Mesodermal cell (in vitro differentiated cells): ENCODE measurements around the gene DNAJB6.

Experiments used
- H3K27ac ChIP-seq: 2 replicates; pipeline ENCODE4 v1.7.0; 2013; ENCODE audit warnings: mild to moderate bottlenecking, low read depth, low read length, moderate library complexity; ENCODE audit not compliant: severe bottlenecking
- H3K36me3 ChIP-seq: 2 replicates; pipeline ENCODE4 v1.7.1; 2013; ENCODE audit warnings: mild to moderate bottlenecking, low read length, moderate library complexity; ENCODE audit not compliant: control insufficient read depth, insufficient read depth
- H3K4me1 ChIP-seq: one replicate; pipeline ENCODE4 v1.7.1; 2013; ENCODE audit warnings: mild to moderate bottlenecking, low read length; ENCODE audit not compliant: insufficient read depth, control insufficient read depth, poor library complexity, severe bottlenecking
- H3K4me3 ChIP-seq: 2 replicates; pipeline ENCODE4 v1.7.0; 2013; ENCODE audit warnings: low read length, control low read depth, mild to moderate bottlenecking; ENCODE audit not compliant: insufficient read depth, poor library complexity, severe bottlenecking; ENCODE audit errors: extremely low read depth
- H3K9me3 ChIP-seq: 2 replicates; pipeline ENCODE4 v1.7.1; 2013; ENCODE audit warnings: mild to moderate bottlenecking, low read length, moderate library complexity; ENCODE audit not compliant: control insufficient read depth
- WGBS, 2 experiments: methylation state at CpG; one replicate each; pipeline ENCODE4 v1.1.5; 2013; ENCODE audit warnings: missing lambda C conversion rate in 2 of 2; ENCODE audit not compliant: insufficient coverage in 2 of 2; 5-methylcytosine and 5-hydroxymethylcytosine counted together

Gene DNAJB6

GRCh38 chr7:157355784-157356511 is 19.1 kb downstream of the DNAJB6 start:
- H3K27ac ChIP-seq, result no peak overlapping the region
- peaks cover 19% of the 10 kb centered on the region for H3K4me1 ChIP-seq
- no peak overlapping the region for H3K4me3 ChIP-seq
- WGBS, 2 experiments, result 90 to 93% methylated on average over 6 to 10 of the region's 15 CpGs
- H3K9me3 ChIP-seq, result no peaks in the 10 kb centered on the region
- H3K36me3 ChIP-seq, result peaks cover 60% of the 10 kb centered on the region

- H3K36me3 ChIP-seq, result peaks cover 69% of the 10 kb centered on the region
- no peak overlapping the region for H3K27ac ChIP-seq
- H3K4me1 ChIP-seq, result peaks cover 19% of the 10 kb centered on the region
- 87 to 91% methylated on average over 19 to 20 of the region's 24 CpGs for WGBS, 2 experiments
- H3K4me3 ChIP-seq, result no peak overlapping the region
- H3K9me3 ChIP-seq, result no peaks in the 10 kb centered on the region
Observed at GRCh38 chr7:157357129-157358040, 20.6 kb downstream of the DNAJB6 start.

- Histone ChIP-seq H3K36me3 (peaks cover 71% of the 10 kb centered on the region), H3K9me3 (no peaks in the 10 kb centered on the region), H3K27ac (no peak overlapping the region), H3K4me1 (peaks cover 19% of the 10 kb centered on the region), H3K4me3 (no peak overlapping the region)
- 96 to 99% methylated on average over 10 to 12 of the region's 13 CpGs for WGBS, 2 experiments
Observed at GRCh38 chr7:157358041-157358752, 21.4 kb downstream of the DNAJB6 start.

- H3K4me1 ChIP-seq, result peaks cover 14% of the 10 kb centered on the region
- peaks cover 75% of the 10 kb centered on the region for H3K36me3 ChIP-seq
- H3K27ac ChIP-seq, result no peak overlapping the region
- H3K9me3 ChIP-seq, result no peaks in the 10 kb centered on the region
- no peak overlapping the region for H3K4me3 ChIP-seq
- 84 to 92% methylated on average over 4 of the region's 4 CpGs for WGBS, 2 experiments
Observed at GRCh38 chr7:157358753-157359096, 21.9 kb downstream of the DNAJB6 start.

GRCh38 chr7:157359581-157359980 is 22.8 kb downstream of the DNAJB6 start:
- 94 to 96% methylated on average over 5 of the region's 5 CpGs for WGBS, 2 experiments
- Histone ChIP-seq H3K36me3 (peaks cover 78% of the 10 kb centered on the region), H3K27ac (no peak overlapping the region), H3K4me1 (peaks cover 10% of the 10 kb centered on the region), H3K4me3 (no peak overlapping the region), H3K9me3 (no peaks in the 10 kb centered on the region)

GRCh38 chr7:157360483-157361025 is 23.8 kb downstream of the DNAJB6 start:
- WGBS, 2 experiments, result 100% methylated on average over 2 of the region's 3 CpGs
- Histone ChIP-seq H3K36me3 (peaks cover 83% of the 10 kb centered on the region), H3K27ac (no peak overlapping the region), H3K9me3 (no peaks in the 10 kb centered on the region), H3K4me1 (peaks cover 7% of the 10 kb centered on the region), H3K4me3 (no peak overlapping the region)

GRCh38 chr7:157361537-157361936 is 24.7 kb downstream of the DNAJB6 start:
- 91 to 100% methylated on average over 5 of the region's 6 CpGs for WGBS, 2 experiments
- no peaks in the 10 kb centered on the region for H3K9me3 ChIP-seq
- no peak overlapping the region for H3K4me3 ChIP-seq
- peaks cover 5% of the 10 kb centered on the region for H3K4me1 ChIP-seq
- peaks cover 84% of the 10 kb centered on the region for H3K36me3 ChIP-seq
- no peak overlapping the region for H3K27ac ChIP-seq

GRCh38 chr7:157362729-157363128 is 25.9 kb downstream of the DNAJB6 start:
- no peaks in the 10 kb centered on the region for H3K9me3 ChIP-seq
- peaks cover 93% of the 10 kb centered on the region for H3K36me3 ChIP-seq
- no peak overlapping the region for H3K4me3 ChIP-seq
- WGBS, 2 experiments, result 95 to 100% methylated on average over 2 of the region's 6 CpGs
- peaks cover 2% of the 10 kb centered on the region for H3K4me1 ChIP-seq
- no peak overlapping the region for H3K27ac ChIP-seq

- H3K4me1 ChIP-seq, result no peaks in the 10 kb centered on the region
- H3K27ac ChIP-seq, result no peak overlapping the region
- H3K4me3 ChIP-seq, result no peak overlapping the region
- no peaks in the 10 kb centered on the region for H3K9me3 ChIP-seq
- WGBS, 2 experiments, result 92 to 100% methylated on average over 2 to 3 of the region's 8 CpGs
- H3K36me3 ChIP-seq, result peaks cover 93% of the 10 kb centered on the region
Observed at GRCh38 chr7:157366722-157367121, 29.9 kb downstream of the DNAJB6 start.

GRCh38 chr7:157368955-157369354 is 32.2 kb downstream of the DNAJB6 start:
- Histone ChIP-seq H3K4me1 (no peaks in the 10 kb centered on the region), H3K4me3 (no peak overlapping the region), H3K9me3 (no peaks in the 10 kb centered on the region), H3K27ac (no peak overlapping the region), H3K36me3 (peaks cover 93% of the 10 kb centered on the region)
- WGBS, 2 experiments, result 94 to 95% methylated on average over 6 to 7 of the region's 7 CpGs
